ENCODE measurements around the gene DLK1.

The DLK1 gene

GRCh38 chr14:100727873-100728240, 1.2 kb downstream of the DLK1 start:
- Histone ChIP-seq H3K9me3 (replicated peaks; ENCODE audit: insufficient read depth, low read length) (no peaks in the 10 kb centered on the region), H3K79me2 (ENCODE audit: low read length) (no peaks in the 10 kb centered on the region), H3K4me3 (ENCODE audit: low read length) (no peak overlapping the region), H4K20me1 (ENCODE audit: insufficient read depth, low read length) (no peaks in the 10 kb centered on the region), H3K9me2 (replicated peaks; ENCODE audit: insufficient read depth, low read length) (no peaks in the 10 kb centered on the region), H2AFZ (ENCODE audit: low read length) (no peak overlapping the region), H3K27me3 (replicated peaks; ENCODE audit: insufficient read depth, low read length) (peaks cover 20% of the 10 kb centered on the region), H3K9ac (ENCODE audit: low read length) (no peak overlapping the region), H3K27ac (ENCODE audit: low read length) (no peak overlapping the region), H3K36me3 (replicated peaks; ENCODE audit: insufficient read depth, low read length) (no peaks in the 10 kb centered on the region), H3K4me2 (ENCODE audit: low read depth, low read length) (no peak overlapping the region), H3K4me1 (ENCODE audit: low read length) (no peaks in the 10 kb centered on the region), H3F3A (ENCODE audit: insufficient read depth, low read length) (no peaks in the 10 kb centered on the region)
- no peak for DNase-seq
- TF ChIP-seq CTCF (IDR thresholded peaks at IDR 0.05; ENCODE audit: low read length): no peak
- no peak for TF ChIP-seq EZH2phosphoT487 (IDR thresholded peaks at IDR 0.05; ENCODE audit: low read length)
- no peak for TF ChIP-seq EZH2 (optimal IDR thresholded peaks at IDR 0.05; ENCODE audit: low read depth, low read length)

GRCh38 chr14:100728962-100729361, 2.3 kb downstream of the DLK1 start:
- H3K4me3 ChIP-seq (ENCODE audit: low read length): no peak overlapping the region
- TF ChIP-seq EZH2phosphoT487 (IDR thresholded peaks at IDR 0.05; ENCODE audit: low read length) (no peak), CTCF (IDR thresholded peaks at IDR 0.05; ENCODE audit: low read length) (no peak), EZH2 (optimal IDR thresholded peaks at IDR 0.05; ENCODE audit: low read depth, low read length) (no peak)
- H3K4me2 ChIP-seq (ENCODE audit: low read depth, low read length): no peak overlapping the region

GRCh38 chr14:100729982-100730381, 3.3 kb downstream of the DLK1 start:
- no peak for DNase-seq
- Histone ChIP-seq H4K20me1 (ENCODE audit: insufficient read depth, low read length) (no peaks in the 10 kb centered on the region), H3K9me2 (replicated peaks; ENCODE audit: insufficient read depth, low read length) (no peaks in the 10 kb centered on the region), H3K79me2 (ENCODE audit: low read length) (no peaks in the 10 kb centered on the region), H3K4me3 (ENCODE audit: low read length) (no peak overlapping the region), H3K4me1 (ENCODE audit: low read length) (no peaks in the 10 kb centered on the region), H3K9me3 (replicated peaks; ENCODE audit: insufficient read depth, low read length) (no peaks in the 10 kb centered on the region), H3K27ac (ENCODE audit: low read length) (no peak overlapping the region), H3K36me3 (replicated peaks; ENCODE audit: insufficient read depth, low read length) (no peaks in the 10 kb centered on the region), H2AFZ (ENCODE audit: low read length) (no peak overlapping the region), H3K4me2 (ENCODE audit: low read depth, low read length) (no peak overlapping the region), H3K27me3 (replicated peaks; ENCODE audit: insufficient read depth, low read length) (peaks cover 26% of the 10 kb centered on the region), H3F3A (ENCODE audit: insufficient read depth, low read length) (no peaks in the 10 kb centered on the region), H3K9ac (ENCODE audit: low read length) (no peak overlapping the region)
- TF ChIP-seq CTCF (IDR thresholded peaks at IDR 0.05; ENCODE audit: low read length) (no peak), EZH2phosphoT487 (IDR thresholded peaks at IDR 0.05; ENCODE audit: low read length) (no peak), EZH2 (optimal IDR thresholded peaks at IDR 0.05; ENCODE audit: low read depth, low read length) (no peak)

More at GRCh38 chr14:100728962-100729361, 2.3 kb downstream of the DLK1 start:
- Histone ChIP-seq H3K27ac (ENCODE audit: low read length) (no peak overlapping the region), H3K9ac (ENCODE audit: low read length) (no peak overlapping the region), H3K36me3 (replicated peaks; ENCODE audit: insufficient read depth, low read length) (no peaks in the 10 kb centered on the region), H3K9me2 (replicated peaks; ENCODE audit: insufficient read depth, low read length) (no peaks in the 10 kb centered on the region), H2AFZ (ENCODE audit: low read length) (no peak overlapping the region), H3K79me2 (ENCODE audit: low read length) (no peaks in the 10 kb centered on the region), H4K20me1 (ENCODE audit: insufficient read depth, low read length) (no peaks in the 10 kb centered on the region), H3K9me3 (replicated peaks; ENCODE audit: insufficient read depth, low read length) (no peaks in the 10 kb centered on the region), H3F3A (ENCODE audit: insufficient read depth, low read length) (no peaks in the 10 kb centered on the region), H3K27me3 (replicated peaks; ENCODE audit: insufficient read depth, low read length) (peaks cover 19% of the 10 kb centered on the region), H3K4me1 (ENCODE audit: low read length) (no peaks in the 10 kb centered on the region)
- no peak for DNase-seq
